Neural progenitor cell (in vitro differentiated cells): Measurements from ENCODE around the gene FAM78B.

ENCODE experiments used
- CTCF ChIP-seq: fragments of 200-600 bp; sonication (generic); IDR thresholded peaks from 2 replicates; pipeline ENCODE4 v1.5.1; 2017; ENCODE audit warnings: antibody characterized with exemption, mild to moderate bottlenecking
- EZH2 ChIP-seq: fragments of 200-600 bp; sonication (generic); IDR thresholded peaks from 2 replicates; pipeline ENCODE4 v1.6.1; 2017; ENCODE audit warnings: antibody characterized with exemption, mild to moderate bottlenecking, moderate library complexity
- EZH2phosphoT487 ChIP-seq: fragments of 200-600 bp; sonication (generic); IDR thresholded peaks from 2 replicates; pipeline ENCODE4 v1.6.1; 2017; ENCODE audit warnings: antibody characterized with exemption

GRCh38 chr1:166169182-166169581, 2.4 kb upstream of the FAM78B start:
- TF ChIP-seq EZH2 (no peak), CTCF (no peak), EZH2phosphoT487 (no peak)
